ENCODE data around the gene PEX14. TPM values are rescaled to one million over a fixed set of nuclear protein-coding genes. Genes with fewer than 3 reads are reported as not detected.
A peak's percentile ranks its signal among the peaks of the same experiment; 100 is the strongest.
"Not testable (repeated sequence)": the region's sequence is repeated elsewhere in the genome, so short reads cannot be mapped to it uniquely, and the experiment has no call there.

PEX14 gene
- total and polyA plus RNA-seq, 9 of the 15 experiments (the other 6 are each of a cell fraction or from before 2014, with no cell fraction given) = 2.6 to 45.7 (median 22.7) TPM

GRCh38 chr1:10474309-10474612 lies 489 bp upstream of the PEX14 start:
- peak overlapping the region; percentile 84 for H2AFZ ChIP-seq (ENCODE audit: low read depth, low read length)
- not testable (repeated sequence) for BruUV-seq (replicated peaks)
- WGBS (ENCODE audit: insufficient coverage, low coverage, missing lambda C conversion rate) = 60% methylated on average over 10 of the region's 10 CpGs

More at GRCh38 chr1:10474309-10474612, 489 bp upstream of the PEX14 start:
- ATAC-seq; H4K20me1 ChIP-seq (replicated peaks; ENCODE audit: control insufficient read depth, insufficient read depth, low read length); H3K9me3 ChIP-seq (replicated peaks; ENCODE audit: control insufficient read depth, insufficient read depth, low read depth, low read length); CTCF ChIA-PET (ENCODE audit: low intra/inter-chr PET ratio); DNase-seq (ENCODE audit: extremely low read depth in 1 of 4, low spot score in 3 of 4); POLR2A ChIA-PET; in situ Hi-C loops (cut with MboI); FAIRE-seq; H3K27me3 ChIP-seq (ENCODE audit: control insufficient read depth in 2 of 2, insufficient read depth in 2 of 2, low read length in 2 of 2); H3K9me1 ChIP-seq (ENCODE audit: control insufficient read depth, insufficient read depth, low read length); TF ChIP-seq JUN (IDR thresholded peaks at IDR 0.05; ENCODE audit: borderline replicate concordance, low read depth, low read length): not testable (repeated sequence)
- peak overlapping the region; percentile 84 for H3K4me2 ChIP-seq (ENCODE audit: insufficient read depth, low read length)
- H3K4me3 ChIP-seq = peak overlapping the region; percentile 72
- peak overlapping the region; percentile 2 to 82; a peak in 2 of 4 replicates for H3K9ac ChIP-seq (ENCODE audit: insufficient read depth in 1 of 2, low read depth in 2 of 2, low read length in 2 of 2)
- H3K4me1 ChIP-seq (replicated peaks in 1 of 2; ENCODE audit: control insufficient read depth in 2 of 2, insufficient read depth in 2 of 2, low read length in 2 of 2) = peaks cover 24 to 31% of the 10 kb centered on the region in 2 experiments; a peak in 4 of 5 replicates
- H3K36me3 ChIP-seq (ENCODE audit: control insufficient read depth, insufficient read depth, low read length) = peaks cover 32% of the 10 kb centered on the region
- TF ChIP-seq FOXA3 (CRISPR knock-in tag; conservative IDR thresholded peaks at IDR 0.05 in 1 of 2, IDR thresholded peaks at IDR 0.05 in 1 of 2) = peak in 1 of 2 experiments; percentile 34; a peak in 1 of 4 replicates
- TF ChIP-seq NFE2 (IDR thresholded peaks at IDR 0.05; ENCODE audit: low read depth) = 0 out of 2 replicates have a peak, but pooled peaks have one; percentile 0
- 0 out of 2 replicates have a peak, but pooled peaks have one; percentile 50 for TF ChIP-seq MEF2D (tag; conservative IDR thresholded peaks at IDR 0.05; ENCODE audit: low read depth)
- peak; percentile 53; the same call in 1 of the 2 replicates for TF ChIP-seq MIER1 (IDR thresholded peaks at IDR 0.05; ENCODE audit: low read depth)
- peak; percentile 87 for TF ChIP-seq MBD1 (CRISPR knock-in tag; IDR thresholded peaks at IDR 0.05)
- peak; percentile 68 for TF ChIP-seq ZFX (CRISPR knock-in tag; IDR thresholded peaks at IDR 0.05)
- TF ChIP-seq MAX (CRISPR knock-in tag; IDR thresholded peaks at IDR 0.05) = 0 out of 2 replicates have a peak, but pooled peaks have one; percentile 8
- TF ChIP-seq THRAP3 (IDR thresholded peaks at IDR 0.05; ENCODE audit: borderline replicate concordance) = peak; percentile 90; the same call in 1 of the 2 replicates
- 0 out of 2 replicates have a peak, but pooled peaks have one; percentile 56 for TF ChIP-seq JUN (CRISPR knock-in tag; IDR thresholded peaks at IDR 0.05; ENCODE audit: borderline replicate concordance)
- TF ChIP-seq ZNF445 (CRISPR knock-in tag; IDR thresholded peaks at IDR 0.05; ENCODE audit: low read depth) = 0 out of 2 replicates have a peak, but pooled peaks have one; percentile 30
- 0 out of 2 replicates have a peak, but pooled peaks have one; percentile 76 for TF ChIP-seq TRIM28 (IDR thresholded peaks at IDR 0.05)
- TF ChIP-seq TCF15 (CRISPR knock-in tag; IDR thresholded peaks at IDR 0.05) = 0 out of 2 replicates have a peak, but pooled peaks have one; percentile 53
- 0 out of 2 replicates have a peak, but pooled peaks have one; percentile 19 for TF ChIP-seq ZNF584 (CRISPR knock-in tag; IDR thresholded peaks at IDR 0.05; ENCODE audit: low read depth)
- 0 out of 2 replicates have a peak, but pooled peaks have one; percentile 46 for TF ChIP-seq ZNF311 (CRISPR knock-in tag; IDR thresholded peaks at IDR 0.05)
- peak; percentile 26; the same call in 1 of the 2 replicates for TF ChIP-seq ZNF175 (CRISPR knock-in tag; IDR thresholded peaks at IDR 0.05; ENCODE audit: low read depth)
- TF ChIP-seq CBX1 (IDR thresholded peaks at IDR 0.05; ENCODE audit: low read depth) = peak; percentile 9; the same call in 1 of the 2 replicates
- peaks cover 64% of the 10 kb centered on the region for H3K79me2 ChIP-seq (ENCODE audit: control insufficient read depth, insufficient read depth, low read length)
- intact Hi-C loops (cut with micrococcal nuclease) = loop anchor here (2.0 to 5.0 kb wide), 2 partner anchors 21 to 97 kb away; no protein-coding TSS in a partner anchor
- H3K27ac ChIP-seq (ENCODE audit: extremely low read depth, low read depth, low read length) = peak overlapping the region; percentile 90
